Heart left ventricle (tissue), 13 donors: ENCODE results near the gene MSMP.

ENCODE experiments used
- POLR2A ChIP-seq, 2 donors: fragments of 450-650 bp; IDR thresholded peaks; one replicate each; pipeline ENCODE4 v1.6.1; 2017; ENCODE audit warnings: antibody characterized with exemption in 2 of 2, mild to moderate bottlenecking in 2 of 2, moderate library complexity in 2 of 2
- TF ChIP-seq, protein P1 (sequence below), 12 donors: fragments of 200-600 bp; sonication (generic) in 4 of 12; IDR thresholded peaks; one replicate each; pipeline versions ENCODE4 v1.5.0 to v1.8.0; 2018 to 2022; ENCODE audit warnings: antibody characterized with exemption in 12 of 12, mild to moderate bottlenecking in 5 of 12
- donor health status: ischemic (EF 13 %, LVEDD 7.1; RV severe dilation, severe dysfunction).
- donor health status: DM: no; HTN: yes; CAD: no.
- donor health status: DM: no; HTN: no; CAD: no.
- donor health status: ischemic (EF 25% LVEDD 6.9; RV normal size, moderate dysfunction).
- donor health status: ischemic (EF 25% LVEDD 5.7; RV mildly dilated, moderate dysfunction).
- donor health status: ischemic (EF 35%, LVEDD 5.7; RV mildly dilated, moderate dysfunction).
- donor health status: nonischemic (EF 11% LVEDD 7.7; RV severe dilation, severe dysfunction).
- donor health status: DM: yes; HTN: yes; CAD: no.
- donor health status: PGD.
- donor health status: ischemic (EF 29% LVEDD 5.4; RV normal size, mild dysfunction).
- donor health status: nonischemic (EF 23%, LVEDD 6.1; RV moderate dilation, normal function).

GRCh38 chr9:35743880-35744518, 10.1 kb downstream of the MSMP start:
- no peak for TF ChIP-seq POLR2A (IDR thresholded peaks at IDR 0.05)
- TF ChIP-seq, protein P1, sequence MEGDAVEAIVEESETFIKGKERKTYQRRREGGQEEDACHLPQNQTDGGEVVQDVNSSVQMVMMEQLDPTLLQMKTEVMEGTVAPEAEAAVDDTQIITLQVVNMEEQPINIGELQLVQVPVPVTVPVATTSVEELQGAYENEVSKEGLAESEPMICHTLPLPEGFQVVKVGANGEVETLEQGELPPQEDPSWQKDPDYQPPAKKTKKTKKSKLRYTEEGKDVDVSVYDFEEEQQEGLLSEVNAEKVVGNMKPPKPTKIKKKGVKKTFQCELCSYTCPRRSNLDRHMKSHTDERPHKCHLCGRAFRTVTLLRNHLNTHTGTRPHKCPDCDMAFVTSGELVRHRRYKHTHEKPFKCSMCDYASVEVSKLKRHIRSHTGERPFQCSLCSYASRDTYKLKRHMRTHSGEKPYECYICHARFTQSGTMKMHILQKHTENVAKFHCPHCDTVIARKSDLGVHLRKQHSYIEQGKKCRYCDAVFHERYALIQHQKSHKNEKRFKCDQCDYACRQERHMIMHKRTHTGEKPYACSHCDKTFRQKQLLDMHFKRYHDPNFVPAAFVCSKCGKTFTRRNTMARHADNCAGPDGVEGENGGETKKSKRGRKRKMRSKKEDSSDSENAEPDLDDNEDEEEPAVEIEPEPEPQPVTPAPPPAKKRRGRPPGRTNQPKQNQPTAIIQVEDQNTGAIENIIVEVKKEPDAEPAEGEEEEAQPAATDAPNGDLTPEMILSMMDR (IDR thresholded peaks at IDR 0.05): no peak
